ENCODE results near the gene DNM3.

DNA sequence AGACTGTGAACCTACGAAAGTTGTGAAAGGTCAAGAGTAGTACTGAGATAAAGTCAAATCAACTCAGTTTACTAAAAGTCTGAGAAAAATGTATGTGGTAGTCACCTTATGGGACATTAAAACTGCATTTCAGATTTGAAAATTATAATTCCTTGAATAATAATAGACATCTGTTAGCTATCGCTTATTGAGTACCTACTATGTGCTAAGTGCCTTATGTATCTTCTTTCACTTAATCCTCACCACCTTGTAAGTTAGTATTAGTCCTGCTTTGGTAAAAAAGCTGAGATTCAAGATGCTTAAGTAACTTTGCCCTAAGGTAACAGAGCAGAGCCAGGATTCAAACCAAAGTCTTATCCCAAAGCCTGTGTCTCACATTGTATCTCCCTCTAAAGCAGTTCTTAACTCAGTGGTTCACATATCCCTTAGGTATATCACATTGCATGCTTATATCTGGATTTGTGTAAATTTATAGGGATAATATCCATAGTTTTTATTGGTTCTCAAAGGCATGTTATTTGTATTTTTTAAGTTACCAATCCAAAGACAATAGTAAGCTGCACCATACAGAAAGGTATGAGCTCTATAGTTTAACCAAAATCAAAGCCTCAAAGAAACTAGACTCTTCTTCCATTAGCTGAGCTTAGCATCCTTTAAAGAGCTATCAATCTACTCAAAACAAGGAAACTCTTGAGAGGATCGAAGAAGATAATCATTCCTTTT, 601.7 kb downstream of the DNM3 start:
- no peak for TF ChIP-seq EZH2 (IDR thresholded peaks at IDR 0.05; ENCODE audit: low read depth, unreplicated experiment)
- TF ChIP-seq, protein P1, sequence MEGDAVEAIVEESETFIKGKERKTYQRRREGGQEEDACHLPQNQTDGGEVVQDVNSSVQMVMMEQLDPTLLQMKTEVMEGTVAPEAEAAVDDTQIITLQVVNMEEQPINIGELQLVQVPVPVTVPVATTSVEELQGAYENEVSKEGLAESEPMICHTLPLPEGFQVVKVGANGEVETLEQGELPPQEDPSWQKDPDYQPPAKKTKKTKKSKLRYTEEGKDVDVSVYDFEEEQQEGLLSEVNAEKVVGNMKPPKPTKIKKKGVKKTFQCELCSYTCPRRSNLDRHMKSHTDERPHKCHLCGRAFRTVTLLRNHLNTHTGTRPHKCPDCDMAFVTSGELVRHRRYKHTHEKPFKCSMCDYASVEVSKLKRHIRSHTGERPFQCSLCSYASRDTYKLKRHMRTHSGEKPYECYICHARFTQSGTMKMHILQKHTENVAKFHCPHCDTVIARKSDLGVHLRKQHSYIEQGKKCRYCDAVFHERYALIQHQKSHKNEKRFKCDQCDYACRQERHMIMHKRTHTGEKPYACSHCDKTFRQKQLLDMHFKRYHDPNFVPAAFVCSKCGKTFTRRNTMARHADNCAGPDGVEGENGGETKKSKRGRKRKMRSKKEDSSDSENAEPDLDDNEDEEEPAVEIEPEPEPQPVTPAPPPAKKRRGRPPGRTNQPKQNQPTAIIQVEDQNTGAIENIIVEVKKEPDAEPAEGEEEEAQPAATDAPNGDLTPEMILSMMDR (conservative IDR thresholded peaks at IDR 0.05; ENCODE audit: low read depth in 2 of 2): no peak
- no peak for TF ChIP-seq POLR2AphosphoS5 (IDR thresholded peaks at IDR 0.05; ENCODE audit: low read depth)
- no peak for TF ChIP-seq EZH2phosphoT487 (IDR thresholded peaks at IDR 0.05; ENCODE audit: unreplicated experiment)
- TF ChIP-seq, protein P2, sequence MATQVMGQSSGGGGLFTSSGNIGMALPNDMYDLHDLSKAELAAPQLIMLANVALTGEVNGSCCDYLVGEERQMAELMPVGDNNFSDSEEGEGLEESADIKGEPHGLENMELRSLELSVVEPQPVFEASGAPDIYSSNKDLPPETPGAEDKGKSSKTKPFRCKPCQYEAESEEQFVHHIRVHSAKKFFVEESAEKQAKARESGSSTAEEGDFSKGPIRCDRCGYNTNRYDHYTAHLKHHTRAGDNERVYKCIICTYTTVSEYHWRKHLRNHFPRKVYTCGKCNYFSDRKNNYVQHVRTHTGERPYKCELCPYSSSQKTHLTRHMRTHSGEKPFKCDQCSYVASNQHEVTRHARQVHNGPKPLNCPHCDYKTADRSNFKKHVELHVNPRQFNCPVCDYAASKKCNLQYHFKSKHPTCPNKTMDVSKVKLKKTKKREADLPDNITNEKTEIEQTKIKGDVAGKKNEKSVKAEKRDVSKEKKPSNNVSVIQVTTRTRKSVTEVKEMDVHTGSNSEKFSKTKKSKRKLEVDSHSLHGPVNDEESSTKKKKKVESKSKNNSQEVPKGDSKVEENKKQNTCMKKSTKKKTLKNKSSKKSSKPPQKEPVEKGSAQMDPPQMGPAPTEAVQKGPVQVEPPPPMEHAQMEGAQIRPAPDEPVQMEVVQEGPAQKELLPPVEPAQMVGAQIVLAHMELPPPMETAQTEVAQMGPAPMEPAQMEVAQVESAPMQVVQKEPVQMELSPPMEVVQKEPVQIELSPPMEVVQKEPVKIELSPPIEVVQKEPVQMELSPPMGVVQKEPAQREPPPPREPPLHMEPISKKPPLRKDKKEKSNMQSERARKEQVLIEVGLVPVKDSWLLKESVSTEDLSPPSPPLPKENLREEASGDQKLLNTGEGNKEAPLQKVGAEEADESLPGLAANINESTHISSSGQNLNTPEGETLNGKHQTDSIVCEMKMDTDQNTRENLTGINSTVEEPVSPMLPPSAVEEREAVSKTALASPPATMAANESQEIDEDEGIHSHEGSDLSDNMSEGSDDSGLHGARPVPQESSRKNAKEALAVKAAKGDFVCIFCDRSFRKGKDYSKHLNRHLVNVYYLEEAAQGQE (IDR thresholded peaks at IDR 0.05; ENCODE audit: unreplicated experiment): no peak
- no peak for TF ChIP-seq JUNB (IDR thresholded peaks at IDR 0.05; ENCODE audit: unreplicated experiment)
- no peak for TF ChIP-seq ZNF114 (CRISPR knock-in tag; IDR thresholded peaks at IDR 0.05)
